GM12878 (cell line): ENCODE measurements around the gene LYRM2. TPM values are rescaled to one million over a fixed set of nuclear protein-coding genes. Genes with fewer than 3 reads are reported as not detected.

Experiments
- ATAC-seq: fragments of 200-7000 bp; cut with Tn5 transposase; 3 replicates; pipeline ENCODE4 v1.9.1; 2020; ENCODE audit warnings: mild to moderate bottlenecking, moderate library complexity
- BruUV-seq: library from RNA; stranded (reverse); fragments of 400-500 nt; replicated peaks from 2 replicates; lab custom pipeline; 2021; lab: Mats Ljungman, UMichigan
- CTCF ChIA-PET: fragments of 300-600 bp; sonication (Branson Sonifier 250); formaldehyde crosslinking; extraction: SDS; loops from one replicate; lab custom pipeline; 2021; ENCODE audit warnings: inconsistent platforms; lab: Yijun Ruan, JAX
- POLR2A ChIA-PET: fragments of 350-600 bp; formaldehyde crosslinking; extraction: SDS; loops from one replicate; lab custom pipeline; 2021; ENCODE audit warnings: inconsistent platforms; lab: Charles Lee
- RAD21 ChIA-PET: fragments of 300-600 bp; sonication (Branson Sonifier 250); formaldehyde crosslinking; loops from one replicate; lab custom pipeline; 2023; ENCODE audit warnings: antibody characterized with exemption; ENCODE audit not compliant: unreplicated experiment; lab: Charles Lee
- SMC1A ChIA-PET: fragments of 300-600 bp; sonication (Branson Sonifier 250); formaldehyde crosslinking; loops from one replicate; lab custom pipeline; 2023; ENCODE audit not compliant: unreplicated experiment, uncharacterized antibody; lab: Charles Lee
- DNase-seq: peaks from one replicate; pipeline ENCODE4 v3.0.0-alpha.2; 2011; ENCODE audit warnings: low read depth, low spot score
- FAIRE-seq: peaks from 3 replicates; lab custom pipeline; 2011; peaks lifted over from hg19 to GRCh38; lab: Jason Lieb, UNC
- H2AFZ ChIP-seq: 2 replicates; pipeline ENCODE4 v1.6.0; 2011; ENCODE audit warnings: low read depth, low read length, control low read depth; ENCODE audit not compliant: control insufficient read depth
- H3K27ac ChIP-seq: 2 replicates; pipeline ENCODE4 v1.5.1; 2011; ENCODE audit warnings: control low read depth; ENCODE audit not compliant: control insufficient read depth, insufficient read depth
- H3K27me3 ChIP-seq, 2 experiments: replicated peaks in 1 of 2; 2 replicates each; pipeline versions ENCODE4 v1.6.0 to v1.6.1; 2011; ENCODE audit warnings: low read length in 1 of 2; ENCODE audit not compliant: control insufficient read depth in 2 of 2, insufficient read depth in 2 of 2
- H3K36me3 ChIP-seq, 2 experiments: 2 replicates each; pipeline ENCODE4 v1.5.1; 2011; ENCODE audit warnings: low read length in 1 of 2; ENCODE audit not compliant: control insufficient read depth in 2 of 2, insufficient read depth in 2 of 2
- H3K4me1 ChIP-seq: 2 replicates; pipeline ENCODE4 v1.6.1; 2011; ENCODE audit warnings: mild to moderate bottlenecking, low read length, moderate library complexity, mixed read lengths; ENCODE audit not compliant: control insufficient read depth, insufficient read depth
- H3K4me2 ChIP-seq: 2 replicates; pipeline ENCODE4 v1.6.0; 2011; ENCODE audit warnings: control low read depth; ENCODE audit not compliant: control insufficient read depth, insufficient read depth
- H3K4me3 ChIP-seq: fragments of 200-600 bp; sonication (generic); 2 replicates; pipeline ENCODE4 v1.5.1; 2016
- H3K79me2 ChIP-seq: 2 replicates; pipeline ENCODE4 v1.6.0; 2011; ENCODE audit warnings: low read length; ENCODE audit not compliant: control insufficient read depth, insufficient read depth
- H3K9ac ChIP-seq: 2 replicates; pipeline ENCODE4 v1.8.0; 2011; ENCODE audit warnings: low read length, control low read depth, mixed read lengths; ENCODE audit not compliant: control insufficient read depth, insufficient read depth
- H3K9me3 ChIP-seq: replicated peaks from 3 replicates; pipeline ENCODE4 v1.5.1; 2011; ENCODE audit warnings: mild to moderate bottlenecking, low read length; ENCODE audit not compliant: control insufficient read depth, insufficient read depth
- H4K20me1 ChIP-seq: 2 replicates; pipeline ENCODE4 v1.6.0; 2011; ENCODE audit not compliant: control insufficient read depth, insufficient read depth
- CHD1 ChIP-seq: IDR thresholded peaks from 2 replicates; pipeline ENCODE4 v1.6.1; 2012; ENCODE audit warnings: low read depth, low read length, improper control_type of control experiment
- DPF2 ChIP-seq: fragments of 450-650 bp; IDR thresholded peaks from 2 replicates; pipeline ENCODE4 v1.6.1; 2017; ENCODE audit warnings: mild to moderate bottlenecking
- FOS ChIP-seq: IDR thresholded peaks from 3 replicates; pipeline ENCODE4 v1.6.1; 2011; ENCODE audit warnings: borderline replicate concordance; ENCODE audit not compliant: insufficient read length; ENCODE audit errors: extremely low read depth
- MEF2A ChIP-seq: IDR thresholded peaks from 2 replicates; pipeline ENCODE4 v1.6.1; 2011; ENCODE audit warnings: low read depth, mild to moderate bottlenecking, low read length, moderate library complexity; ENCODE audit not compliant: insufficient read depth
- STAT1 ChIP-seq: fragments of 450-650 bp; conservative IDR thresholded peaks from 2 replicates; pipeline ENCODE4 v1.6.1; 2014; ENCODE audit warnings: antibody characterized with exemption, mild to moderate bottlenecking
- TAF1 ChIP-seq: IDR thresholded peaks from 2 replicates; pipeline ENCODE4 v1.6.1; 2011; ENCODE audit warnings: mild to moderate bottlenecking, low read depth, low read length, borderline replicate concordance
- ZNF217 ChIP-seq: fragments of 450-650 bp; IDR thresholded peaks from 2 replicates; pipeline ENCODE4 v1.6.1; 2017; ENCODE audit warnings: antibody characterized with exemption, mild to moderate bottlenecking
- WGBS: methylation state at CpG from one replicate; pipeline ENCODE4 v1.1.6; 2016; ENCODE audit warnings: low lambda C conversion rate; ENCODE audit not compliant: insufficient replicate concordance, insufficient coverage; ENCODE audit errors: missing lambda C conversion rate; 5-methylcytosine and 5-hydroxymethylcytosine counted together
- in situ Hi-C: fragments of 300-500 bp; cut with MboI; formaldehyde crosslinking; loops from 9 replicates; pipeline ENCODE4 v1.14.3; 2018; ENCODE audit warnings: mixed read lengths
- intact Hi-C: fragments of 100-400 bp; cut with micrococcal nuclease; formaldehyde crosslinking; loops from one replicate; pipeline ENCODE4 v1.14.2; 2022; ENCODE audit not compliant: unreplicated experiment
- polyA plus RNA-seq, 11 experiments: library from polyadenylated mRNA; depleted of rRNA in 4 of 11; unstranded in 6 of 11; stranded (reverse) in 5 of 11; fragments of >200 nt; fragmentation: Nextera tagmentation in 4 of 11; fragmentation: Illumina TruSeq in 1 of 11; extraction: Ambion mirVana in 4 of 11; extraction: Trizol in 1 of 11; gene quantifications; 1 replicate in 1 of 11; 2 replicates in 10 of 11; pipeline versions ENCODE4 v1.2.1 to v1.2.3, GENCODE V29; 2011 to 2016; ENCODE audit warnings: inconsistent platforms in 2 of 11, missing spikeins in 2 of 11, low read depth in 1 of 11
- total RNA-seq, 4 experiments: library from RNA; depleted of rRNA in 3 of 4; stranded (reverse); fragments of >200 nt in 3 of 4; fragmentation: Illumina TruSeq in 1 of 4; extraction: Trizol in 1 of 4; gene quantifications; 2 replicates each; pipeline versions ENCODE4 v1.2.1 to v1.2.3, GENCODE V29; 2013 to 2021
- TF ChIP-seq, protein P1 (sequence below): fragments of 450-650 bp; IDR thresholded peaks from 2 replicates; pipeline ENCODE4 v1.6.1; 2017; ENCODE audit warnings: low read depth, mild to moderate bottlenecking, moderate library complexity
- TF ChIP-seq, protein P2 (sequence below): fragments of 450-650 bp; IDR thresholded peaks from 2 replicates; pipeline ENCODE4 v1.6.1; 2016; ENCODE audit warnings: mild to moderate bottlenecking

The LYRM2 gene
- total and polyA plus RNA-seq, 10 of the 15 experiments (the other 5 are each of a cell fraction or from before 2014, with no cell fraction given): 17.2 to 75.0 (median 30.9) TPM

- ChIA-PET CTCF (interaction anchor here (0.7 to 2.1 kb wide), 6 partner anchors 11 to 239 kb away, joined by 3 to 7 read pairs (median 4); no protein-coding TSS in a partner anchor), POLR2A (no interaction called here), RAD21 (interaction anchor here (0.7 kb wide), 1 partner anchor 20 kb away, joined by 3 read pairs; no protein-coding TSS in a partner anchor), SMC1A (interaction anchor here (1.8 kb wide), 1 partner anchor 232 kb away, joined by 5 read pairs; no protein-coding TSS in a partner anchor)
- Histone ChIP-seq H3K4me3 (no peak overlapping the region), H3K4me2 (no peak overlapping the region), H3K27ac (no peak overlapping the region), H3K27me3 (no peaks in the 10 kb centered on the region), H3K9ac (no peak overlapping the region), H4K20me1 (no peaks in the 10 kb centered on the region), H3K79me2 (no peaks in the 10 kb centered on the region), H3K9me3 (no peaks in the 10 kb centered on the region), H2AFZ (no peak overlapping the region), H3K36me3 (no peaks in the 10 kb centered on the region; a peak in 1 of 4 replicates), H3K4me1 (no peaks in the 10 kb centered on the region)
- DNase-seq (no peak), ATAC-seq (no peak), FAIRE-seq (no peak)
- TF ChIP-seq FOS (no peak), MEF2A (no peak), TAF1 (no peak), STAT1 (no peak), ZNF217 (no peak), DPF2 (no peak), CHD1 (no peak)
- TF ChIP-seq, protein P1, sequence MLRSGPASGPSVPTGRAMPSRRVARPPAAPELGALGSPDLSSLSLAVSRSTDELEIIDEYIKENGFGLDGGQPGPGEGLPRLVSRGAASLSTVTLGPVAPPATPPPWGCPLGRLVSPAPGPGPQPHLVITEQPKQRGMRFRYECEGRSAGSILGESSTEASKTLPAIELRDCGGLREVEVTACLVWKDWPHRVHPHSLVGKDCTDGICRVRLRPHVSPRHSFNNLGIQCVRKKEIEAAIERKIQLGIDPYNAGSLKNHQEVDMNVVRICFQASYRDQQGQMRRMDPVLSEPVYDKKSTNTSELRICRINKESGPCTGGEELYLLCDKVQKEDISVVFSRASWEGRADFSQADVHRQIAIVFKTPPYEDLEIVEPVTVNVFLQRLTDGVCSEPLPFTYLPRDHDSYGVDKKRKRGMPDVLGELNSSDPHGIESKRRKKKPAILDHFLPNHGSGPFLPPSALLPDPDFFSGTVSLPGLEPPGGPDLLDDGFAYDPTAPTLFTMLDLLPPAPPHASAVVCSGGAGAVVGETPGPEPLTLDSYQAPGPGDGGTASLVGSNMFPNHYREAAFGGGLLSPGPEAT: no peak
- TF ChIP-seq, protein P2, sequence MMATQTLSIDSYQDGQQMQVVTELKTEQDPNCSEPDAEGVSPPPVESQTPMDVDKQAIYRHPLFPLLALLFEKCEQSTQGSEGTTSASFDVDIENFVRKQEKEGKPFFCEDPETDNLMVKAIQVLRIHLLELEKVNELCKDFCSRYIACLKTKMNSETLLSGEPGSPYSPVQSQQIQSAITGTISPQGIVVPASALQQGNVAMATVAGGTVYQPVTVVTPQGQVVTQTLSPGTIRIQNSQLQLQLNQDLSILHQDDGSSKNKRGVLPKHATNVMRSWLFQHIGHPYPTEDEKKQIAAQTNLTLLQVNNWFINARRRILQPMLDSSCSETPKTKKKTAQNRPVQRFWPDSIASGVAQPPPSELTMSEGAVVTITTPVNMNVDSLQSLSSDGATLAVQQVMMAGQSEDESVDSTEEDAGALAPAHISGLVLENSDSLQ: no peak
- no TSS peak for BruUV-seq
- intact Hi-C loops (no loop called here), in situ Hi-C loops (no loop called here)
- 74% methylated on average over 5 of the region's 5 CpGs for WGBS
Observed at GRCh38 chr6:89604653-89605052, 33.9 kb downstream of the LYRM2 start.
